Ovary (tissue), 9 donors: ENCODE data around the gene PRG2. TPM values are rescaled to one million over a fixed set of nuclear protein-coding genes. Genes with fewer than 3 reads are reported as not detected.

Source experiments
- DNase-seq, 5 donors: peaks; one replicate each; pipeline ENCODE4 v3.0.0-alpha.2; 2019 to 2020
- H3K27ac ChIP-seq, 2 donors: fragments of 200-600 bp; one replicate each; pipeline versions ENCODE4 v1.5.1 to v1.8.0; 2019 to 2022
- H3K27me3 ChIP-seq: fragments of 200-600 bp; one replicate; pipeline ENCODE4 v1.8.0; 2022
- H3K36me3 ChIP-seq: fragments of 200-600 bp; sonication (generic); one replicate; pipeline ENCODE4 v1.5.1; 2019
- H3K4me1 ChIP-seq: one replicate; pipeline ENCODE4 v1.8.1; 2013; ENCODE audit warnings: mild to moderate bottlenecking, moderate library complexity; ENCODE audit not compliant: insufficient read depth
- H3K4me3 ChIP-seq: fragments of 200-600 bp; sonication (generic); one replicate; pipeline ENCODE4 v1.5.1; 2017
- H3K9me3 ChIP-seq, 2 donors: fragments of 200-600 bp in 1 of 2; sonication (generic) in 1 of 2; one replicate each; pipeline versions ENCODE4 v1.5.1 to v1.8.1; 2013 to 2019; ENCODE audit warnings: mild to moderate bottlenecking in 1 of 2, moderate library complexity in 1 of 2
- EP300 ChIP-seq: sonication (generic); formaldehyde crosslinking; IDR thresholded peaks from one replicate; pipeline ENCODE4 v1.6.1; 2017; ENCODE audit warnings: antibody characterized with exemption
- POLR2A ChIP-seq: fragments of 450-650 bp; IDR thresholded peaks from one replicate; pipeline ENCODE4 v1.6.1; 2017; ENCODE audit warnings: antibody characterized with exemption, mild to moderate bottlenecking, moderate library complexity
- WGBS, 3 donors: extraction: QIAGEN DNeasy Blood & Tissue Kit in 1 of 3; methylation state at CpG; one replicate each; pipeline versions ENCODE4 v1.1.5 to v1.1.7; 2013 to 2017; 5-methylcytosine and 5-hydroxymethylcytosine counted together
- intact Hi-C, 4 donors: fragments of 100-400 bp; cut with DNase I; formaldehyde crosslinking; loops; one replicate each; pipeline versions ENCODE4 v1.11.0 to v1.15.1; 2022 to 2023
- polyA plus RNA-seq, 2 donors: library from polyadenylated mRNA; stranded (reverse); fragments of 200-250 nt in 1 of 2; fragments of 350-450 nt in 1 of 2; fragmentation: Illumina TruSeq in 1 of 2; extraction: RNeasy Lipid Tissue Mini Kit (QIAGEN cat#74804) in 1 of 2; gene quantifications; one replicate each; pipeline ENCODE4 v1.2.3, GENCODE V29; 2013 to 2014
- total RNA-seq, 7 donors: library from RNA; depleted of rRNA in 2 of 7; stranded (reverse); fragments of >200 nt in 2 of 7; fragmentation: NEBNext Ultra II Directional in 3 of 7; extraction: Animal tissue kit (Norgen Biotek cat#: 25700) in 3 of 7; gene quantifications; one replicate each; pipeline versions ENCODE4 v1.1.0 to v1.2.4, GENCODE V29; 2016 to 2023
- TF ChIP-seq, protein P1 (sequence below), 3 donors: fragments of 450-650 bp in 2 of 3; fragments of 200-600 bp in 1 of 3; IDR thresholded peaks; one replicate each; pipeline versions ENCODE4 v1.5.1 to v1.8.0; 2016 to 2022; ENCODE audit warnings: antibody characterized with exemption in 3 of 3, mild to moderate bottlenecking in 1 of 3
- donor health status: DM: no; HTN: no; CAD: no; lungs with moderate emphysema.
- donor health status: DM: no; HTN: no; CAD: no.
- donor health status: Bipolar disorder and iron deficiency.
- donor health status: DM: yes; HTN: yes; CAD: no.
- donor health status: DM: no; HTN: no; CAD: no.
- donor health status: DM: yes; HTN: yes; CAD: no.

Gene PRG2
- total and polyA plus RNA-seq, 9 donors: 0.15 TPM; not detected in 8

DNA sequence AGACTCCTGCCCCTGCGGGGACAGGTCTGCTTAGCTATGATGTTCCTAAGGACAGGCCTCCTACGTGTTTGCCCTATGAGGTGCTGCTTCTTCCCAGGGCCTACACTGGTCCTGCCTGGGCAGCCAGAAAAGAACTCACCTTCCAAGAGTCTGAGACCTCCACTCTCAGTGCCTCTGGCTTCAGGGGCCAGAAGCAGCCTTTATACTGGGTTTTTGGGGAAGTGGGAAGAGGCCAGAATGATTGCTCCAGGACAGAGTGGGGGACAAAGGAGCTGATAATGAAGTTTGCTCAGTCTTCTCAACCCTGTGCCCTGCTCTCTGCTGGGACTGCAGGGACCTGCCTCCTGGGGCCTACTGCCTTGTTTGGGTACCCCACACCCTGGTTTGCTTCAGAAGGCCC is 9.5 kb downstream of the PRG2 start, which contains the start of gene PRG3:
TSS of gene PRG3 (minus strand) at position 176 of the 400 bp plus-strand sequence. CDS start 442 bp downstream, outside the sequence.
- Histone ChIP-seq H3K4me3 (no peak within 1 kb of the TSS), H3K27ac (no peak within 1 kb of the TSS), H3K27me3 (no peaks in the 10 kb centered on the region), H3K4me1 (no peaks in the 10 kb centered on the region), H3K9me3 (no peaks in the 10 kb centered on the region), H3K36me3 (no peaks in the 10 kb centered on the region)
- no peak for TF ChIP-seq EP300
- TF ChIP-seq, protein P1, sequence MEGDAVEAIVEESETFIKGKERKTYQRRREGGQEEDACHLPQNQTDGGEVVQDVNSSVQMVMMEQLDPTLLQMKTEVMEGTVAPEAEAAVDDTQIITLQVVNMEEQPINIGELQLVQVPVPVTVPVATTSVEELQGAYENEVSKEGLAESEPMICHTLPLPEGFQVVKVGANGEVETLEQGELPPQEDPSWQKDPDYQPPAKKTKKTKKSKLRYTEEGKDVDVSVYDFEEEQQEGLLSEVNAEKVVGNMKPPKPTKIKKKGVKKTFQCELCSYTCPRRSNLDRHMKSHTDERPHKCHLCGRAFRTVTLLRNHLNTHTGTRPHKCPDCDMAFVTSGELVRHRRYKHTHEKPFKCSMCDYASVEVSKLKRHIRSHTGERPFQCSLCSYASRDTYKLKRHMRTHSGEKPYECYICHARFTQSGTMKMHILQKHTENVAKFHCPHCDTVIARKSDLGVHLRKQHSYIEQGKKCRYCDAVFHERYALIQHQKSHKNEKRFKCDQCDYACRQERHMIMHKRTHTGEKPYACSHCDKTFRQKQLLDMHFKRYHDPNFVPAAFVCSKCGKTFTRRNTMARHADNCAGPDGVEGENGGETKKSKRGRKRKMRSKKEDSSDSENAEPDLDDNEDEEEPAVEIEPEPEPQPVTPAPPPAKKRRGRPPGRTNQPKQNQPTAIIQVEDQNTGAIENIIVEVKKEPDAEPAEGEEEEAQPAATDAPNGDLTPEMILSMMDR (IDR thresholded peaks at IDR 0.05): no peak
- TF ChIP-seq POLR2A: no peak
- 65 to 70% (median 68%) methylated on average over 2 of the region's 2 CpGs for WGBS, 3 donors
- no peak for DNase-seq
- intact Hi-C loops: no loop called here

DNA sequence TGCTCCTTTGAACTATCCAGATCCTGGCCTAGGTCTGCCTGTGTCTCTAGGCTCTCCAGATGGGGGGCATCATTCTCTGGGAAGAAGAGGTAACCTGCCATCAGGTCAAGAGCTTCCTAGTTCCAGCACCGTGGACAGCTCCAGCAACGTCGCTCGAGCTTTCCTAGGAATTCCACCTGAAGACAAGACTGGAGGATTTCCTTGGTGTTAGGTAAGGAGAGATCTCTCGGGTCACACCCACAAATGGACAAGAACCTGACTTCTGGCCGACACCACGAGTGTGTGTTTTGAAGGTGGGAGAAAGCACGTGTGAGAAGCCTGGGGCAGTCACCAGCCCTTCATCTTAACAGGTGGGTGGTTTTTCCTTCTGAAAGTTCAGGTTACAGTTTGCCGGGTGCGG is 10.7 kb downstream of the PRG2 start:
- Histone ChIP-seq H3K4me1 (no peaks in the 10 kb centered on the region), H3K9me3 (no peaks in the 10 kb centered on the region), H3K27ac (no peak overlapping the region), H3K36me3 (no peaks in the 10 kb centered on the region), H3K27me3 (no peaks in the 10 kb centered on the region), H3K4me3 (no peak overlapping the region)
- WGBS, 3 donors: 22 to 32% (median 26%) methylated on average over 9 to 10 of the region's 10 CpGs
- intact Hi-C loops: no loop called here
- TF ChIP-seq, protein P1 (IDR thresholded peaks at IDR 0.05): no peak
- no peak for TF ChIP-seq POLR2A
- no peak for TF ChIP-seq EP300
- no peak for DNase-seq

DNA sequence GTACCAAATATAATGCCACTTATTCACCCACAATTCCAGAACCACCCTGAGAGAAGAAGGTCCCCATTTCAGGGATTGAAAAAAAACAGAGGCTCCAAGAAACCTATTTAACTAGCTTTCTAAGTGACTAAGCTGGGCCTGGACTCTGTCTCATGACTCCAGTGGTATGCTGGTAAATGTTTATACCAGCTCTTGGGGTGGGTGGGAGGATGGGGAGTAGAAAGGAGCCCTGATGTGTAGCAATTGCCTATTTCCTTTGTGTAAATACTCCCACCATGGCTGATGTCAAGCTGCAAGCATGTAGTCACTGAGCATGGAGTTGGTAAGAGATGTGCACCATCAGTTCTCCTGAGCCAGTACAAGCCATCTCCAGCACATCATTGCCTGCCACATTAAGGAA is 12.3 kb downstream of the PRG2 start:
- intact Hi-C loops: no loop called here
- H3K9me3 ChIP-seq: no peaks in the 10 kb centered on the region
- no peak overlapping the region for H3K4me3 ChIP-seq
- H3K27me3 ChIP-seq: no peaks in the 10 kb centered on the region
- H3K4me1 ChIP-seq: no peaks in the 10 kb centered on the region
- no peak for DNase-seq
- H3K27ac ChIP-seq: no peak overlapping the region
- no peaks in the 10 kb centered on the region for H3K36me3 ChIP-seq
- TF ChIP-seq POLR2A (no peak), EP300 (no peak)
- TF ChIP-seq, protein P1 (IDR thresholded peaks at IDR 0.05): no peak

DNA sequence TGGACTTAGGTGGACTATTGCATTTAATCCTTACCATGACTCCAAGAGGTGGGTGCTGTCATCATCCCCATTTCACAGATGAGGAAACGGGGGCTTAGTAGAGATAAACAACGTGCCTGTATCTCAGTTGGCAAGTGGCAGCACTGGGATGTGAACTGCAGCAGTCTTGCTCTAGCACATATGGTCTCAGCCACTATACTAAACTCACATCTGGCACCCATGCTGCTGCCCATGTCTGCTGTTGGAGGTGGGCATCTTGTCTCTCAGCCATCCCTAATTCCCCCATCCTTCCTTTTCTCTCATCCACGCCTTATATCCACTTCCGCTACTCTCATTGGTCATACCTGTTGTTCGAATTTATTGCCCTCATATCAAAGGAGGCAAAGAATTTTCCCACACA is 13.3 kb downstream of the PRG2 start:
- DNase-seq: no peak
- no peak overlapping the region for H3K27ac ChIP-seq
- no peaks in the 10 kb centered on the region for H3K4me1 ChIP-seq
- H3K9me3 ChIP-seq: no peaks in the 10 kb centered on the region
- H3K27me3 ChIP-seq: no peaks in the 10 kb centered on the region
- no peak overlapping the region for H3K4me3 ChIP-seq
- no peaks in the 10 kb centered on the region for H3K36me3 ChIP-seq
- no peak for TF ChIP-seq POLR2A
- no peak for TF ChIP-seq EP300
- TF ChIP-seq, protein P1 (IDR thresholded peaks at IDR 0.05): no peak
- intact Hi-C loops: no loop called here
- WGBS, 3 donors: 43 to 64% (median 57%) methylated on average over 5 of the region's 5 CpGs
